Calu3 (cell line): Measurements from ENCODE around the gene PPP1R27. TPM values are rescaled to one million over a fixed set of nuclear protein-coding genes. Genes with fewer than 3 reads are reported as not detected.

ENCODE experiments used
- BruUV-seq: library from RNA; stranded (reverse); fragments of 400-500 nt; replicated peaks from 2 replicates; lab custom pipeline; 2021; lab: Mats Ljungman, UMichigan
- CTCF ChIA-PET: fragments of 300-600 bp; sonication (Branson Sonifier 250); formaldehyde crosslinking; loops from one replicate; lab custom pipeline; 2022; ENCODE audit warnings: antibody characterized with exemption; lab: Charles Lee
- DNase-seq: peaks from one replicate; pipeline ENCODE4 v3.0.0; 2022
- H3K27ac Mint-ChIP-seq: one replicate; pipeline ENCODE4 v1.8.0; 2022; ENCODE audit warnings: mixed read lengths; ENCODE audit not compliant: unreplicated experiment
- H3K27me3 Mint-ChIP-seq: one replicate; pipeline ENCODE4 v1.8.0; 2022; ENCODE audit warnings: mixed read lengths; ENCODE audit not compliant: unreplicated experiment
- H3K36me3 Mint-ChIP-seq: one replicate; pipeline ENCODE4 v1.8.0; 2022; ENCODE audit warnings: mild to moderate bottlenecking, moderate library complexity, mixed read lengths; ENCODE audit not compliant: insufficient read depth, unreplicated experiment
- H3K4me1 Mint-ChIP-seq: one replicate; pipeline ENCODE4 v1.8.0; 2022; ENCODE audit warnings: mild to moderate bottlenecking, low read depth, mixed read lengths; ENCODE audit not compliant: unreplicated experiment
- H3K4me3 Mint-ChIP-seq: one replicate; pipeline ENCODE4 v1.8.0; 2022; ENCODE audit warnings: mild to moderate bottlenecking, low read depth, moderate library complexity, mixed read lengths; ENCODE audit not compliant: unreplicated experiment
- H3K9me3 Mint-ChIP-seq: one replicate; pipeline ENCODE4 v1.8.0; 2022; ENCODE audit warnings: low read depth, mixed read lengths; ENCODE audit not compliant: unreplicated experiment
- intact Hi-C: fragments of 100-400 bp; cut with micrococcal nuclease; formaldehyde crosslinking; loops from one replicate; pipeline ENCODE4 v1.10.0; 2022; ENCODE audit not compliant: unreplicated experiment
- total RNA-seq: library from RNA; stranded (reverse); gene quantifications from 2 replicates; pipeline ENCODE4 v1.2.3, GENCODE V29; 2022
- TF ChIP-seq, protein P1 (sequence below): fragments of 200-600 bp; IDR thresholded peaks from one replicate; pipeline ENCODE4 v1.8.0; 2022; ENCODE audit warnings: antibody characterized with exemption; ENCODE audit not compliant: unreplicated experiment

Gene PPP1R27
- total RNA-seq, 1 experiment from 2014 or later, result not detected

GRCh38 chr17:81810892-81811704, 23.8 kb downstream of the PPP1R27 start:
- no TSS peak for BruUV-seq
- DNase-seq, result no peak
- peaks cover 3% of the 10 kb centered on the region for H3K9me3 Mint-ChIP-seq
- intact Hi-C loops, result no loop called here
- peaks cover 13% of the 10 kb centered on the region for H3K4me1 Mint-ChIP-seq
- CTCF ChIA-PET, result interaction anchor here (0.7 kb wide), 1 partner anchor 569 kb away, joined by 5 read pairs; no protein-coding TSS in a partner anchor
- TF ChIP-seq, protein P1, sequence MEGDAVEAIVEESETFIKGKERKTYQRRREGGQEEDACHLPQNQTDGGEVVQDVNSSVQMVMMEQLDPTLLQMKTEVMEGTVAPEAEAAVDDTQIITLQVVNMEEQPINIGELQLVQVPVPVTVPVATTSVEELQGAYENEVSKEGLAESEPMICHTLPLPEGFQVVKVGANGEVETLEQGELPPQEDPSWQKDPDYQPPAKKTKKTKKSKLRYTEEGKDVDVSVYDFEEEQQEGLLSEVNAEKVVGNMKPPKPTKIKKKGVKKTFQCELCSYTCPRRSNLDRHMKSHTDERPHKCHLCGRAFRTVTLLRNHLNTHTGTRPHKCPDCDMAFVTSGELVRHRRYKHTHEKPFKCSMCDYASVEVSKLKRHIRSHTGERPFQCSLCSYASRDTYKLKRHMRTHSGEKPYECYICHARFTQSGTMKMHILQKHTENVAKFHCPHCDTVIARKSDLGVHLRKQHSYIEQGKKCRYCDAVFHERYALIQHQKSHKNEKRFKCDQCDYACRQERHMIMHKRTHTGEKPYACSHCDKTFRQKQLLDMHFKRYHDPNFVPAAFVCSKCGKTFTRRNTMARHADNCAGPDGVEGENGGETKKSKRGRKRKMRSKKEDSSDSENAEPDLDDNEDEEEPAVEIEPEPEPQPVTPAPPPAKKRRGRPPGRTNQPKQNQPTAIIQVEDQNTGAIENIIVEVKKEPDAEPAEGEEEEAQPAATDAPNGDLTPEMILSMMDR, result no peak
- H3K27ac Mint-ChIP-seq, result no peak overlapping the region
- peaks cover 51% of the 10 kb centered on the region for H3K27me3 Mint-ChIP-seq
- H3K4me3 Mint-ChIP-seq, result no peak overlapping the region
- H3K36me3 Mint-ChIP-seq, result peaks cover 5% of the 10 kb centered on the region

GRCh38 chr17:81810476-81810875, 24.4 kb downstream of the PPP1R27 start:
- H3K4me1 Mint-ChIP-seq, result peaks cover 8% of the 10 kb centered on the region
- CTCF ChIA-PET, result no interaction called here
- H3K27ac Mint-ChIP-seq, result no peak overlapping the region
- peaks cover 57% of the 10 kb centered on the region for H3K27me3 Mint-ChIP-seq
- DNase-seq, result no peak
- peaks cover 3% of the 10 kb centered on the region for H3K9me3 Mint-ChIP-seq
- peaks cover 5% of the 10 kb centered on the region for H3K36me3 Mint-ChIP-seq
- TF ChIP-seq, protein P1, result no peak
- H3K4me3 Mint-ChIP-seq, result no peak overlapping the region
- no TSS peak for BruUV-seq
- intact Hi-C loops, result no loop called here

GRCh38 chr17:81809556-81809998, 25.3 kb downstream of the PPP1R27 start:
- intact Hi-C loops, result no loop called here

GRCh38 chr17:81808778-81809555, 25.9 kb downstream of the PPP1R27 start:
- DNase-seq, result no peak
- Mint-ChIP-seq H3K4me3 (no peak overlapping the region), H3K4me1 (peaks cover 8% of the 10 kb centered on the region), H3K36me3 (peaks cover 5% of the 10 kb centered on the region), H3K27me3 (peaks cover 69% of the 10 kb centered on the region), H3K27ac (no peak overlapping the region), H3K9me3 (peaks cover 3% of the 10 kb centered on the region)
- TF ChIP-seq, protein P1, result no peak
- no TSS peak for BruUV-seq
- intact Hi-C loops, result no loop called here
- CTCF ChIA-PET, result interaction anchor here (0.6 kb wide), 1 partner anchor 9 kb away, joined by 4 read pairs; no protein-coding TSS in a partner anchor

More at GRCh38 chr17:81809556-81809998, 25.3 kb downstream of the PPP1R27 start:
- DNase-seq, result no peak
- CTCF ChIA-PET, result no interaction called here
- Mint-ChIP-seq H3K27me3 (peaks cover 66% of the 10 kb centered on the region), H3K27ac (no peak overlapping the region), H3K9me3 (peaks cover 3% of the 10 kb centered on the region), H3K4me3 (no peak overlapping the region), H3K36me3 (peaks cover 5% of the 10 kb centered on the region), H3K4me1 (peaks cover 7% of the 10 kb centered on the region)
- no TSS peak for BruUV-seq
- TF ChIP-seq, protein P1, result no peak
